HK-2 (cell line): ENCODE measurements around the gene NKX2-3.

Experiments used
- DNase-seq: peaks from one replicate; pipeline ENCODE4 v3.0.0-alpha.2; 2018; ENCODE audit not compliant: unreplicated experiment

NKX2-3 gene

DNA sequence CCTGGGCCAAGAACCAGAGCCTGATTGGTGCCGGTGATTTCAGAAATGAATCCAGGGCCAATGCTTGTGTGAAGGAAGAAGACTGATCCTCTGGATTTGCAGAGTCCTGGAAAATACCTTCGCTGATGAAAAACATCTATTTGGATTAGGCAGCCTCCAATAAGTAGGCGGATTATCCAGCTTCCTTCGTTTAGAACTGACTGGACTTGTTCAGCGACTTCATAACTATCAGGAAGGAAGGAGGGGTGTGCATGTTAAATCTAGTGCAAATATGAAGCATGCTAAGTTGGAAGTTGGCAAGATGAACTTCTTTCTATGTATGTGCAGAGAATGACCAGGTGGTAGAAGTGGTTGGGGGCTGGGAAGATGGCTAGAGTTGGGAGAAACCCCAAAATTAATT lies 41.0 kb downstream of the NKX2-3 start:
- no peak for DNase-seq

- no peak for DNase-seq
Measured at GRCh38 chr10:99579971-99580370, 47.2 kb downstream of the NKX2-3 start.

- DNase-seq, result no peak
Measured at GRCh38 chr10:99582255-99582770, 49.6 kb downstream of the NKX2-3 start.

DNA sequence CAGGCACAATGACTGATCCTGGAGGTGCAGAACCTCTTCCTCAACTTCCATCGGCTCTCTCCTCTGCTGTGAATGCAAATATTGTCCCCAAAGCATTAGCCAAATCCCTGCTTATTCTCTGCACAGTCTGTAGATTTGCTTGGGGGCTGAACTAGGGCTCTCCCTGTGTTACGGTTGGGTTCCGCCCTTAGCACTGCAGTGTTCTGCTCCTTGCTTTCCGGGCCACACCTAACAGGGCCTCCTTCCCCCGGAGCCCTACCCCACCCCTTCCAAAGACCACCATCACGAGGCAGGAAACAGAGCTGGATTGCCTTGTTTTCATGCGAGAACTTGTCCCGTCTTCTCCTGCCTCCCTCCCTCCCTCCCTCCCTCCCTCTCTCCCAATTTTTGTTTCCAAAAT lies 50.9 kb downstream of the NKX2-3 start:
- DNase-seq, result no peak
